ENCODE data around the gene NCOA7.
"Not testable (repeated sequence)": the region's sequence is repeated elsewhere in the genome, so short reads cannot be mapped to it uniquely, and the experiment has no call there.

Gene NCOA7

DNA sequence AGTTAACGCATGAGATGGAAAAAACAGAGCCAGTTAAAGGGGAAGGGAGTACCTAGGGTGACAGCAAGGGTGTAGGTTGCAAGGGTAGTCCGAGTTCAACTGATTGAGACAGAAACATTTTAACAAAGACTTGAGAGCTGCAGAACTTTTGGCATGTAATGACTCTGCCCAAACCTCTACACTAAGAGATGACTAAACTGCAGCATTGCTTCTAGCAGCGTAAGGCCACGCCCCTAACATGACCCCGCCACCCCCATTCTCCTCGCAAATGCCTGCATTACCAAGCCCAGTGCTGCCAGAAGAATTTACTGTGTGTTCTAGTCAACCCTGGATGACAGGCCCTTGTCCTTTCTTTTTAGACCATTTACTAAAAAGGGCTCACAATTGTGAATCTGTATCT, 159.5 kb downstream of the NCOA7 start:
- Histone ChIP-seq H4K20me1 (ENCODE audit: insufficient read depth, low read length) (no peaks in the 10 kb centered on the region), H3K36me3 (ENCODE audit: insufficient read depth, low read length) (peaks cover 3% of the 10 kb centered on the region; the same call in 1 of the 2 replicates), H3K4me2 (ENCODE audit: low read length) (no peak overlapping the region), H3K4me1 (ENCODE audit: insufficient read depth, low read length, severe bottlenecking) (peaks cover 13% of the 10 kb centered on the region), H3K79me2 (ENCODE audit: insufficient read depth, low read length) (no peaks in the 10 kb centered on the region), H3F3A (ENCODE audit: insufficient read depth, low read length) (no peaks in the 10 kb centered on the region), H3K9me3 (ENCODE audit: low read length) (peaks cover 12% of the 10 kb centered on the region; the same call in 1 of the 2 replicates), H2AFZ (ENCODE audit: low read length) (no peak overlapping the region), H3K9me2 (ENCODE audit: low read depth, low read length) (no peaks in the 10 kb centered on the region), H3K9ac (ENCODE audit: low read length) (no peak overlapping the region), H3K27me3 (ENCODE audit: insufficient read depth, low read length) (no peaks in the 10 kb centered on the region), H3K4me3 (ENCODE audit: low read depth, low read length, poor library complexity, severe bottlenecking) (no peak overlapping the region), H3K27ac (ENCODE audit: low read depth, low read length, poor library complexity, severe bottlenecking) (no peak overlapping the region)
- TF ChIP-seq, protein P1, sequence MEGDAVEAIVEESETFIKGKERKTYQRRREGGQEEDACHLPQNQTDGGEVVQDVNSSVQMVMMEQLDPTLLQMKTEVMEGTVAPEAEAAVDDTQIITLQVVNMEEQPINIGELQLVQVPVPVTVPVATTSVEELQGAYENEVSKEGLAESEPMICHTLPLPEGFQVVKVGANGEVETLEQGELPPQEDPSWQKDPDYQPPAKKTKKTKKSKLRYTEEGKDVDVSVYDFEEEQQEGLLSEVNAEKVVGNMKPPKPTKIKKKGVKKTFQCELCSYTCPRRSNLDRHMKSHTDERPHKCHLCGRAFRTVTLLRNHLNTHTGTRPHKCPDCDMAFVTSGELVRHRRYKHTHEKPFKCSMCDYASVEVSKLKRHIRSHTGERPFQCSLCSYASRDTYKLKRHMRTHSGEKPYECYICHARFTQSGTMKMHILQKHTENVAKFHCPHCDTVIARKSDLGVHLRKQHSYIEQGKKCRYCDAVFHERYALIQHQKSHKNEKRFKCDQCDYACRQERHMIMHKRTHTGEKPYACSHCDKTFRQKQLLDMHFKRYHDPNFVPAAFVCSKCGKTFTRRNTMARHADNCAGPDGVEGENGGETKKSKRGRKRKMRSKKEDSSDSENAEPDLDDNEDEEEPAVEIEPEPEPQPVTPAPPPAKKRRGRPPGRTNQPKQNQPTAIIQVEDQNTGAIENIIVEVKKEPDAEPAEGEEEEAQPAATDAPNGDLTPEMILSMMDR (IDR thresholded peaks at IDR 0.05; ENCODE audit: low read length): no peak
- no peak for TF ChIP-seq EZH2 (IDR thresholded peaks at IDR 0.05; ENCODE audit: borderline replicate concordance, low read length)

DNA sequence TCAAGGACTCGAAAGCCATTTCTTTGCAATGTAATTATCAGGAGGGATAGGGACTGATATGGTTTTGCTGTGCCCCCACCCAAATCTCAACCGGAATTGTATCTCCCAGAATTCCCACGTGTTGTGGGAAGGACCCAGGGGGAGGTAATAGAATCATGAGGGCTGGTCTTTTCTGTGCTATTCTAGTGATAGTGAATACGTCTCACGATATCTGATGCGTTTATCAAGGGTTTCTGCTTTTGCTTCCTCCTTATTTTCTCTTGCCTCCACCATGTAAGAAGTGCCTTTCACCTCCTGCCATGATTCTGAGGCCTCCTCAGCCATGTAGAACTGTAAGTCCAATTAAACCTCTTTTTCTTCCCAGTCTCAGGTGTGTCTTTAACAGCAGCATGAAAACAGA, 160.0 kb downstream of the NCOA7 start:
- peaks cover 12% of the 10 kb centered on the region; the same call in 1 of the 2 replicates for H3K9me3 ChIP-seq (ENCODE audit: low read length)
- not testable (repeated sequence) for H3K9me2 ChIP-seq (ENCODE audit: low read depth, low read length); H3K4me3 ChIP-seq (ENCODE audit: low read depth, low read length, poor library complexity, severe bottlenecking); H3K9ac ChIP-seq (ENCODE audit: low read length); H4K20me1 ChIP-seq (ENCODE audit: insufficient read depth, low read length); H3K79me2 ChIP-seq (ENCODE audit: insufficient read depth, low read length); H3K27me3 ChIP-seq (ENCODE audit: insufficient read depth, low read length); H3F3A ChIP-seq (ENCODE audit: insufficient read depth, low read length); H3K36me3 ChIP-seq (ENCODE audit: insufficient read depth, low read length); H3K27ac ChIP-seq (ENCODE audit: low read depth, low read length, poor library complexity, severe bottlenecking); H3K4me2 ChIP-seq (ENCODE audit: low read length); H2AFZ ChIP-seq (ENCODE audit: low read length)
- peaks cover 14% of the 10 kb centered on the region for H3K4me1 ChIP-seq (ENCODE audit: insufficient read depth, low read length, severe bottlenecking)

DNA sequence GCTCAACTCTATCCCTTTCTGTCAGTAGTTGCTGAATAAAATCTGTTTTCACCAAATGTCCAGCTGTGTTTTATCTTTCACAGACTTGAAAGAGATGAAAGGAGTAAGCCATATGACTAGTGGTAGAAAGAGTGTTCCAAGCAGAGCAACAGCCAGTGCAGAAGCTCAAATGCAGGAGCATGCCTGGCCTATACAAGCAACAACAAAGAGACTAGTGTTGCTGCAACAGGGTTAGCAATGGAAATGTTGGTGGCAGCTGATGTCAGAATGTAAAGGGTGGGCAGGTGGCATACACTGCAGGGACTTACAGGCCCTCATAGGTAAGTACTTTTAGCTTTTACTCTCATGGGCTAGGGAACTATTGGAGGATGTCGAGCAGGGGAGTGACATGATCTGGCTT, 160.6 kb downstream of the NCOA7 start:
- H3K4me1 ChIP-seq (ENCODE audit: insufficient read depth, low read length, severe bottlenecking): peaks cover 20% of the 10 kb centered on the region
- no peak overlapping the region for H2AFZ ChIP-seq (ENCODE audit: low read length)
- TF ChIP-seq, protein P1 (IDR thresholded peaks at IDR 0.05; ENCODE audit: low read length): no peak
- no peaks in the 10 kb centered on the region for H3K27me3 ChIP-seq (ENCODE audit: insufficient read depth, low read length)
- no peaks in the 10 kb centered on the region for H3K9me2 ChIP-seq (ENCODE audit: low read depth, low read length)
- no peaks in the 10 kb centered on the region for H3K79me2 ChIP-seq (ENCODE audit: insufficient read depth, low read length)
- H3K4me2 ChIP-seq (ENCODE audit: low read length): no peak overlapping the region
- H3K36me3 ChIP-seq (ENCODE audit: insufficient read depth, low read length): peaks cover 3% of the 10 kb centered on the region; the same call in 1 of the 2 replicates
- no peak overlapping the region for H3K9ac ChIP-seq (ENCODE audit: low read length)
- peaks cover 12% of the 10 kb centered on the region; the same call in 1 of the 2 replicates for H3K9me3 ChIP-seq (ENCODE audit: low read length)
- H3K27ac ChIP-seq (ENCODE audit: low read depth, low read length, poor library complexity, severe bottlenecking): no peak overlapping the region
- no peaks in the 10 kb centered on the region for H3F3A ChIP-seq (ENCODE audit: insufficient read depth, low read length)
- H3K4me3 ChIP-seq (ENCODE audit: low read depth, low read length, poor library complexity, severe bottlenecking): no peak overlapping the region
- no peaks in the 10 kb centered on the region for H4K20me1 ChIP-seq (ENCODE audit: insufficient read depth, low read length)

DNA sequence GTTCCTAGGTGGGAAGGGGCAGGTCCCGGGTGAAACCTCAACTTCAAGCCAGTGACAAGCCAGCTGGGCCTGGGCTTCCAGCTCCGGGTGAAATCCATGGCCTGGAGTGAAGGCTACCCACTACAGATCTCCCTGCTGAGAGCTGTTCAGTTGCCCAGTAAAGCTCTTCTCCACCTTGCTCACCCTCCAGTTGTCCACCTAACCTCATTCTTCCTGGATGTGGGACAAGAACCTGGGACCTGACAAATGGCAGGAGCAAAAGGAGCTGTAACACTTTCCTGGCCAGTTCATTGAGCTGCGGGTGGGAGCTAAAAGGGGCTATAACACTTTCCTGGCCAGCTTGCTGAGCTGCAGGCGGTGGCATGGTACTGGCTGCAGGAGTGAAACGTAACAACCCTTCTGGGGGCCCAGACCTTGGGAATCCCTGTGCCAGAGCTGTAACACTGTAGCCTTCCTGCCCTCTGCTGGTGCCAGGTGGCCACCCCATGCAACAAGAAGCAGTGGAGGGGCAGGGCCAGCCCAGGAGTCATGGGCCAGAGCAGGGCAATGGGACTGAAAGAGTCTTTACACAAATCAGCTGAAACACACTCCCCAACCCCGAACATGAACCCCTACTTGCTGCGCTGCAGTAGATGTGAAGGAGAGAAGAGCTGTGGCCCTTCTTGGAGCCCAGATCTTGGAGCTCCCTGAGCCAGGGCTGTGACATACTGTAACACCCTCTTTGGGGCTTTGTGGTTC, 162.2 kb downstream of the NCOA7 start:
- no peak overlapping the region for H2AFZ ChIP-seq (ENCODE audit: low read length)
- no peaks in the 10 kb centered on the region for H3F3A ChIP-seq (ENCODE audit: insufficient read depth, low read length)
- H3K79me2 ChIP-seq (ENCODE audit: insufficient read depth, low read length): peaks cover 6% of the 10 kb centered on the region; the same call in 1 of the 2 replicates
- H3K9ac ChIP-seq (ENCODE audit: low read length): no peak overlapping the region
- no peaks in the 10 kb centered on the region for H4K20me1 ChIP-seq (ENCODE audit: insufficient read depth, low read length)
- peak overlapping the region; percentile 56 for H3K4me2 ChIP-seq (ENCODE audit: low read length)
- TF ChIP-seq, protein P1 (IDR thresholded peaks at IDR 0.05; ENCODE audit: low read length): peak; percentile 46; the same call in 1 of the 2 replicates
- no peak for TF ChIP-seq EZH2 (IDR thresholded peaks at IDR 0.05; ENCODE audit: borderline replicate concordance, low read length)
- H3K9me3 ChIP-seq (ENCODE audit: low read length): peaks cover 12% of the 10 kb centered on the region; the same call in 1 of the 2 replicates
- H3K27ac ChIP-seq (ENCODE audit: low read depth, low read length, poor library complexity, severe bottlenecking): no peak overlapping the region
- H3K36me3 ChIP-seq (ENCODE audit: insufficient read depth, low read length): peaks cover 3% of the 10 kb centered on the region; the same call in 1 of the 2 replicates
- peaks cover 27% of the 10 kb centered on the region for H3K4me1 ChIP-seq (ENCODE audit: insufficient read depth, low read length, severe bottlenecking)
- peak overlapping the region; percentile 39 for H3K4me3 ChIP-seq (ENCODE audit: low read depth, low read length, poor library complexity, severe bottlenecking)
- no peaks in the 10 kb centered on the region for H3K9me2 ChIP-seq (ENCODE audit: low read depth, low read length)
- H3K27me3 ChIP-seq (ENCODE audit: insufficient read depth, low read length): no peaks in the 10 kb centered on the region
